ENCODE data around the gene MX2.

Gene MX2

GRCh38 chr21:41419921-41420862 lies 58.4 kb downstream of the MX2 start (continued):
- TF ChIP-seq ZBTB48 (tag by site-specific recombination; IDR thresholded peaks at IDR 0.05) = peak; percentile 28; the same call in 1 of the 2 replicates
- TF ChIP-seq, protein P1, sequence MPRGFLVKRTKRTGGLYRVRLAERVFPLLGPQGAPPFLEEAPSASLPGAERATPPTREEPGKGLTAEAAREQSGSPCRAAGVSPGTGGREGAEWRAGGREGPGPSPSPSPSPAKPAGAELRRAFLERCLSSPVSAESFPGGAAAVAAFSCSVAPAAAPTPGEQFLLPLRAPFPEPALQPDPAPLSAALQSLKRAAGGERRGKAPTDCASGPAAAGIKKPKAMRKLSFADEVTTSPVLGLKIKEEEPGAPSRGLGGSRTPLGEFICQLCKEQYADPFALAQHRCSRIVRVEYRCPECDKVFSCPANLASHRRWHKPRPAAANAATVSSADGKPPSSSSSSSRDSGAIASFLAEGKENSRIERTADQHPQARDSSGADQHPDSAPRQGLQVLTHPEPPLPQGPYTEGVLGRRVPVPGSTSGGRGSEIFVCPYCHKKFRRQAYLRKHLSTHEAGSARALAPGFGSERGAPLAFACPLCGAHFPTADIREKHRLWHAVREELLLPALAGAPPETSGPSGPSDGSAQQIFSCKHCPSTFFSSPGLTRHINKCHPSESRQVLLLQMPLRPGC (tag by site-specific recombination; IDR thresholded peaks at IDR 0.05) = no peak
- TF ChIP-seq ZNF423 (tag by site-specific recombination; IDR thresholded peaks at IDR 0.05) = peak; percentile 4; the same call in 1 of the 2 replicates
- 0 out of 2 replicates have a peak, but pooled peaks have one; percentile 39 for TF ChIP-seq KLF16 (tag by site-specific recombination; IDR thresholded peaks at IDR 0.05)
- TF ChIP-seq ZEB2 (tag by site-specific recombination; IDR thresholded peaks at IDR 0.05) = 0 out of 2 replicates have a peak, but pooled peaks have one; percentile 19
- peak; percentile 91 for TF ChIP-seq KLF9 (tag by site-specific recombination; IDR thresholded peaks at IDR 0.05; ENCODE audit: low read depth)
- TF ChIP-seq ZNF600 (tag by site-specific recombination; IDR thresholded peaks at IDR 0.05) = no peak
- TF ChIP-seq ZNF544 (tag by site-specific recombination; IDR thresholded peaks at IDR 0.05) = no peak
- TF ChIP-seq ZNF830 (tag by site-specific recombination; IDR thresholded peaks at IDR 0.05; ENCODE audit: low read depth) = no peak
- TF ChIP-seq ZNF10 (tag by site-specific recombination; IDR thresholded peaks at IDR 0.05) = 0 out of 2 replicates have a peak, but pooled peaks have one; percentile 41
- peak; percentile 84 for TF ChIP-seq ZNF335 (tag by site-specific recombination; conservative IDR thresholded peaks at IDR 0.05)
- TF ChIP-seq, protein P2, sequence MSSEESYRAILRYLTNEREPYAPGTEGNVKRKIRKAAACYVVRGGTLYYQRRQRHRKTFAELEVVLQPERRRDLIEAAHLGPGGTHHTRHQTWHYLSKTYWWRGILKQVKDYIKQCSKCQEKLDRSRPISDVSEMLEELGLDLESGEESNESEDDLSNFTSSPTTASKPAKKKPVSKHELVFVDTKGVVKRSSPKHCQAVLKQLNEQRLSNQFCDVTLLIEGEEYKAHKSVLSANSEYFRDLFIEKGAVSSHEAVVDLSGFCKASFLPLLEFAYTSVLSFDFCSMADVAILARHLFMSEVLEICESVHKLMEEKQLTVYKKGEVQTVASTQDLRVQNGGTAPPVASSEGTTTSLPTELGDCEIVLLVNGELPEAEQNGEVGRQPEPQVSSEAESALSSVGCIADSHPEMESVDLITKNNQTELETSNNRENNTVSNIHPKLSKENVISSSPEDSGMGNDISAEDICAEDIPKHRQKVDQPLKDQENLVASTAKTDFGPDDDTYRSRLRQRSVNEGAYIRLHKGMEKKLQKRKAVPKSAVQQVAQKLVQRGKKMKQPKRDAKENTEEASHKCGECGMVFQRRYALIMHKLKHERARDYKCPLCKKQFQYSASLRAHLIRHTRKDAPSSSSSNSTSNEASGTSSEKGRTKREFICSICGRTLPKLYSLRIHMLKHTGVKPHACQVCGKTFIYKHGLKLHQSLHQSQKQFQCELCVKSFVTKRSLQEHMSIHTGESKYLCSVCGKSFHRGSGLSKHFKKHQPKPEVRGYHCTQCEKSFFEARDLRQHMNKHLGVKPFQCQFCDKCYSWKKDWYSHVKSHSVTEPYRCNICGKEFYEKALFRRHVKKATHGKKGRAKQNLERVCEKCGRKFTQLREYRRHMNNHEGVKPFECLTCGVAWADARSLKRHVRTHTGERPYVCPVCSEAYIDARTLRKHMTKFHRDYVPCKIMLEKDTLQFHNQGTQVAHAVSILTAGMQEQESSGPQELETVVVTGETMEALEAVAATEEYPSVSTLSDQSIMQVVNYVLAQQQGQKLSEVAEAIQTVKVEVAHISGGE (tag by site-specific recombination; conservative IDR thresholded peaks at IDR 0.05; ENCODE audit: low read depth) = 0 out of 2 replicates have a peak, but pooled peaks have one; percentile 41
- TF ChIP-seq ZNF626 (tag by site-specific recombination; IDR thresholded peaks at IDR 0.05) = no peak
- peak; percentile 89 for TF ChIP-seq KLF10 (tag by site-specific recombination; IDR thresholded peaks at IDR 0.05)
- no peak for TF ChIP-seq ZBTB21 (tag by site-specific recombination; IDR thresholded peaks at IDR 0.05)
- TF ChIP-seq, protein P3, sequence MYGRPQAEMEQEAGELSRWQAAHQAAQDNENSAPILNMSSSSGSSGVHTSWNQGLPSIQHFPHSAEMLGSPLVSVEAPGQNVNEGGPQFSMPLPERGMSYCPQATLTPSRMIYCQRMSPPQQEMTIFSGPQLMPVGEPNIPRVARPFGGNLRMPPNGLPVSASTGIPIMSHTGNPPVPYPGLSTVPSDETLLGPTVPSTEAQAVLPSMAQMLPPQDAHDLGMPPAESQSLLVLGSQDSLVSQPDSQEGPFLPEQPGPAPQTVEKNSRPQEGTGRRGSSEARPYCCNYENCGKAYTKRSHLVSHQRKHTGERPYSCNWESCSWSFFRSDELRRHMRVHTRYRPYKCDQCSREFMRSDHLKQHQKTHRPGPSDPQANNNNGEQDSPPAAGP (tag by site-specific recombination; IDR thresholded peaks at IDR 0.05) = no peak
- TF ChIP-seq ZNF433 (tag by site-specific recombination; IDR thresholded peaks at IDR 0.05; ENCODE audit: low read depth) = no peak
- peak; percentile 84 for TF ChIP-seq PATZ1 (tag by site-specific recombination; IDR thresholded peaks at IDR 0.05)
- TF ChIP-seq BCL11A (tag by site-specific recombination; IDR thresholded peaks at IDR 0.05; ENCODE audit: low read depth) = no peak
- 0 out of 2 replicates have a peak, but pooled peaks have one; percentile 27 for TF ChIP-seq KLF8 (tag by site-specific recombination; IDR thresholded peaks at IDR 0.05)
- 0 out of 2 replicates have a peak, but pooled peaks have one; percentile 40 for TF ChIP-seq ZFP69B (tag by site-specific recombination; IDR thresholded peaks at IDR 0.05)
- TF ChIP-seq ZFHX2 (tag by site-specific recombination; conservative IDR thresholded peaks at IDR 0.05) = peak; percentile 71
- no peak for TF ChIP-seq ZNF654 (tag by site-specific recombination; IDR thresholded peaks at IDR 0.05; ENCODE audit: low read depth)
- no peak for TF ChIP-seq ZBTB10 (tag by site-specific recombination; IDR thresholded peaks at IDR 0.05)
